ENCODE measurements around the gene DNAAF1. TPM values are rescaled to one million over a fixed set of nuclear protein-coding genes. Genes with fewer than 3 reads are reported as not detected.

DNAAF1 gene
- total RNA-seq, 1 donor from 2014 or later, result under 0.01 TPM

- DNase-seq, result no peak
Observed at GRCh38 chr16:84124257-84125073, 20.6 kb upstream of the DNAAF1 start.

- no peak for DNase-seq
Observed at GRCh38 chr16:84131117-84131516, 14.0 kb upstream of the DNAAF1 start.

DNA sequence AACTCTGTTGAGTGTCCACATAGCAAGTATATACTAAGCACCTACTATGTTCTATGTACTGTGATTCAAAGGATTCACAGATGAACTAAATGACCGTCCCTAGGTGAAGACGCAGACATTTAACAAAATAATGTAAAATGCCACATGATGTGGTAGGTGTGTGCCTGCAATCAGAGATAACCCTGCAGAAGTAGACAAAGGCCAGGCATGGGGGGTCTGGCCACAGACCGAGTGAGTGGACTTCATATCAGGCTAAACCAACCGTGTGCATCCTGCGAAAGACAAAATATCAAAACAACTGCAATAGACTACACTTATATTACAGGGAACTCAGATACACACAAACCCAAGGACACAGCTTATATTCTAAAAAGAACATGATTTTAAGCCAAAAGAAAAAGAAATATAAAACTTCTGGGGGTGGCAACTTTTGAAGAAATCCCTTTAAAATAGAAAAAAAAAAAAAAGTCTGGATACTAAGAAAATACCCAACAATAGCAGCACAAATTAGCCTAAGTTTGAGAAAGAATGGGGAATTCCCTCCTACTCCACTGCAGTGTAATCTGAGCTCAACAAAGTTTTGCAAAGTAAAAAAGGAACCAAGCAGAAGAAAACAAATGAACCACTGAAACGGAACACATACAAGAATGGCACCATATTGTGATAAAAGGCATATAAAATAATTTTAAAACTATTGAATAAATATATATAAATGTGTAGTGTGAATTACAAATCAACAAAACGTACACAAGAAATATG lies 12.4 kb upstream of the DNAAF1 start:
- no peak for DNase-seq

DNA sequence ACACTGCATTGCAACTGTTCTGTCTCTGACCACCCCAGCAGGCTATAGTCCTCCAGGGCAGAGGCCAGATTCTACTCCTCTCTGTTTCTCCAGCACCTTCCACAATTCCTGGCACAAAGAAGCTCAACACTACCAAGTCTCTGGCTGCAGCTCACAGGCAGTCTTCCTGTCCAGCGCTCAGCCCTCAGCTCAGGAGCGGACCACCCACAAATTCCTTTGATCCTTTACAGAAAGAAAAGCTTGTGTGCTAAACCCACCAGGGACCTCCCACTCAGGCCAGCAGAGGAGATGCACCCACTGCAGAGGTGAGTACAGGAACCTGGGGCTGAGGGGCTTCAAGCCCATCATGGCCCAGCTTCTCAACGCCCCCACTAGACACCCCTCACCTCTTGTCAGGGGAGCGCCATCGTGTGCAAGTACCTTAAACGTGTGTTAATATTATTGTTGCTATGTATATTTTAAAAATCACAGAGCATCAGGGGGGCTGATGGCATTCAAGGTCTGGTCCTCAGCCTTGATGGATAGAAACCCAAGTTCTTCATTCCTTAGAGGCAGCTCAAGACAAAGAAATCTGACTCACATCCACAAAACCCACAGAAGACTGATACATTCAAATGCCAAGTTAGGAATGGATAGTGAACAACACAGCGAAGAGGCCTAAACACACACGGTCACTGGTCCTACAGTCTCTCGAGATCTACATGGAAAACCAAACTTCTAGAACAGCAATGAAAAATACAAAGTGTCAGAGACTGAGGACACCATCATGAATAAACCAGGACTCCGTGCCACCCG lies 8.6 kb upstream of the DNAAF1 start:
- no peak for DNase-seq

GRCh38 chr16:84137287-84137686 lies 7.8 kb upstream of the DNAAF1 start:
- DNase-seq, result no peak

- no peak for DNase-seq
Observed at GRCh38 chr16:84137769-84138357, 7.2 kb upstream of the DNAAF1 start.

DNA sequence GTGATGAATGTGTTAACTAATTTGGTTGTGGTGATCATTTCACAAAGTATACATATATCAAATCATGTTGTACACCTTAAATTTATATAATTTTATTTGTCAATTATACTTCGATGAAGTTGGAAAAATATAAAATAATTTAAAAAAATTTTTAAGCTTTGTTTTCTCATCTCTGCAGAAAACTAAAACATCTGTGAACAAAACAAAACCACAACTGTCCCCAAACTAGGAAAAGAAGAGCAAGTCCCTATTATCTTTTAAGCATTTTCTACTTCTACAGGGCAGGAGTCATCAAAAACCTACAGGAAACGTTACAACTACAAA lies 6.6 kb upstream of the DNAAF1 start:
- no peak for DNase-seq

DNA sequence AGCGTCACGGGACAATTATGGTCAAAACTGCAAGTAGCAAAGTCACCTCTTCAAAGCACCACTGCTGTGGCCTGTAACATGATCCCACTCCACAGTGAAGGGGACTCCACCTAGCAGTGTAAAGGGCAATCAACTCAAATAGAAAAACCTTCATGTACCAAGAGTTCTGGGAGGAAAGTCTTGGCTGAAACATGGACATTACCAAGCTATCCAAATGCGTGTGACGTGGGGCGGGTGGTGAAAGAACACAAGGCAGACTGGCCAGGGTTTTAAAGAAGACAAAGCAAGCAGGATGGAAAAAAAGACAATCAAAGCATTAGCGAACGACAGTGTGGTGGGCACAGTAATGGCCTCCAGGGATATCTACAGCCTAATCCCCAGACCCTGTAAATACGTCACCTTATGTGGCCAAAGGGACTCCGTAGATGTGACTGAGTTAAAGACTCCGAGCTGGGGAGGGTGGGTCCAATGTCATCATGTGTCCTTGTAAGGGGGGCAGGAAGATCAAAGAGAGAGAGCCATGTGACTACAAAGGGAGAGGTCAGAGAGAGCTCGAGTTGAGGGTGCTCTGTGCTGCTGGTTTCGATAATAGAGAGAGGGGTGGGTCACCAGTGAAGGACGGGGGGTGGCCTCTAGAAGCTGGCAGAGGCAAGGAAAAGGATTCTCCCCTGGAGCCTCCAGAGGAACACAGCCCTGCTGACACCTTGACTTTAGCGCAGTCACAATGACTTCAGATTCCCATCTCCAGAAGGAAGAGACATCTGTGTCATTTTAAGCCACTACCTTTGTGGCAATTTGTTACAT lies 6.1 kb upstream of the DNAAF1 start:
- DNase-seq, result peak; percentile 52

DNA sequence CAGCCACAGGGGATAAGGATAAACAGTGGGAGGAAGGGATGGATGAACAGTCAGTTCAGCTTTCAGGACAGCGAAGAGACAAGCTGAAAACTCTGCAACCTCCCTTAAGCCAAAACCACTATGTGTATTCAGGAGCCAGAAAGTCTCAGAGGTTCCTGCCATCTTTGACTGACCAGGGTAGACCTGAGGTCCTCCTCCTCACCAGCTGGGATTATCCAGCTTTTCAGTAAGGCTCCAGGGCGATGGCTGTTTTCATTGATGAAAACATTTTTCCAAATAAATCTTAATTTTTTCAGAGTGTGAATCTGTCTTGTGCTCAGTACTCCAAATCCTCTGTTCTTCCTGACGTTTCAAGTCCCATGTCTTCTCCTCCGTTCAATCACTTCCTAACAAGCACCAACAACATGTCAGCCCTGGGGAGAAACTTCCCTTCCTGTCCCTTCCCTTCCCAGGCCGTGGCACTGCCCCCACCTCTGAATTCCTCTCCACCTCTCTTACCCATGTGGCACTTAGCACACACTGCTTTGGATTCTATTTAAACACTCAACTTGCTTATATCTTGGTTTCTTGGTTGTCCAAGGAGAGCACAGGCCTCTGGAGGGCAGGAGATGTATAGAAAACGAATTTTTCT lies 5.4 kb upstream of the DNAAF1 start:
- DNase-seq, result no peak

DNA sequence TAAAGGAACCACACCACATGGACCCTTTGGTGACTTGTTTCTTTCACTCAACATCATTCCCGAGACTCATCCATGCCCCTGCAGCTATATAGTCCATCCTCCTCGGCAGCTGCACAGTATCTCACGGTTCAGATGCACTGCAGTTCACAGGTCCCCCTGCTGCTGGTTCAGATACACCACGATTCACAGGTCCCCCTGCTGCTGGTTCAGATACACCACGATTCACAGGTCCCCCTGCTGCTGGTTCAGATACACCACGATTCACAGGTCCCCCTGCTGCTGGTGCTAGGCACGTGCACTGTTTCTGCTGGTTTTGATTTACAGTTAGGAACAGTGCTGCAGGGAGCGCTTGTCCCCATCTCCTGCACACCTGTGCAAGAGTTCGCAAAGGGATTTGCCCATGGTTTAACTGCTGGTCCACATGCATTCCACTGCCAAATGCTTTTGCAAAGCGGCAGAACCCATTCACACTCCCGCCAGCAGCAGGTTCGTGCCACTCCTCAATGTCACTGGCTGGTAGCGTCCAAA lies 3.9 kb upstream of the DNAAF1 start:
- DNase-seq, result peak; percentile 14

- no peak for DNase-seq
Observed at GRCh38 chr16:84143081-84143480, 2.0 kb upstream of the DNAAF1 start.

DNA sequence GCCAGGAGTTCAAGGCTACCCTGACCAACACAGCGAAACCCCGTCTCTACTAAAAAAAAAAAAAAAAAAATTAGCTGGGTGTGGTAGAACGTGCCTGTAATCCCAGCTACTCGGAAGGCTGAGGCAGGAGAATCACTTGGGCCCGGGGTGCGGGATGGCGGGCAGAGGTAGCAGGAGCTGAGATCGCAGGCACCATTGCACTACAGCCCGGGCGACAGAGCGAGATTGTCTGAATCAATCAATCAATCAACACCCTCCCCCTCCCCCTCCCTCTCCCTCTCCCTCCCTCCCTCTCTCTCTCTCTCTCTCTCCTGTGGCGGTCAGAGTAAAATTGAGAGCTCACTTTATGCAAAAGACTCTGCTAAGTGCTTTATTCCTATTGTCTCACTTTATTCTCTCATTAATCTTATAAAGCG lies 1.3 kb upstream of the DNAAF1 start:
- peak; percentile 20 for DNase-seq

DNA sequence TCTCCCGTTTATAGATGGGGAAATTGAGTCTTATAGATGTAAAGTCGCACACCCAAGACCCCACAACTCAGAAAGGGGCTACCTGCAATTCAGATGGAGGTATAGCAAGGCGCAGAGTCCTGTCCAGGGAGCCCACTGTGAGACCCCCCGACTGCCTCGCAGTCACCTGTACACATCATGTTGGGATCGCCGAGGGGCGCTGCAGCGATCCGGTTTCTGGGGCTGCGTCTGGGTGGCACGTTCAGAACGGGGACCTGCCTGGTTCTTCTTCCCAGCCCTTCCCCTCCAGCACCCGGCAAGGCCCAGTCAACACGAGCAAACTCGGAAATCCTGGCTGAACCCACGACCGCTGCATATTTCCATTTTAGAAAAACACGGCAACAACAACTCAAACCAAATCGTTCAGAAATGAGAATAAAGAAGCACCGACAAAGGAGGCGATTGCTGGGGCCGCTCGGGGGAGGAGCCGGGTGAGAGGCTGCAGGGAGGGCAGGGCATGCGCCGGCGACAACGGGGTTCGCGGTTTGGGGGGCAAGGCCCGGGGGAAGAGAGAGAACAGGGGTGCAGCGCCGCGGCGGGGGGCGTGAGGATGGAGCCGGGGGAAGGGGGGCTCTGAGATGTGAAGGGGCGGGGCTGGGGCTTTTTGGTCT lies 774 bp upstream of the DNAAF1 start:
- peak; percentile 49 for DNase-seq

GRCh38 chr16:84150926-84151325 lies 5.8 kb downstream of the DNAAF1 start:
- no peak for DNase-seq

GRCh38 chr16:84153660-84154214 lies 8.6 kb downstream of the DNAAF1 start:
- DNase-seq, result no peak

DNA sequence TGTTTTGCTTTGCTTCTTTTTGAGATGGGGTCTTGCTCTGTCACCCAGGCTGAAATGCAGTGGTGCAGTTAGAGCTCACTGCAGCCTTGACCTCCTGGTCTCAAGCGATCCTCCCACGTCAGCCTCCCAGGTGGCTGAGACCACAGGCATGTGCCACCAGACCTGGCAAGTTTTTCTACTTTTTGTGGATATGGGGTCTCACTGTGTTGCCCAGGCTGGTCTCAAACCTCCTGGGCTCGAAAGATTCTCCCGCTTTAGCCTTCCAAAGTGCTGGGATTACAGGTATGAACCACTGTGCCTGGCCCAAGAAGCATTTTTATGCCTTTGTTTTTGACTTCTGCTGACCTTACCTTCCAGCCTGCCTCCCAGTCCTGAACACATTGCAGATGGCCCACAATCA lies 10.1 kb downstream of the DNAAF1 start:
- no peak for DNase-seq

DNA sequence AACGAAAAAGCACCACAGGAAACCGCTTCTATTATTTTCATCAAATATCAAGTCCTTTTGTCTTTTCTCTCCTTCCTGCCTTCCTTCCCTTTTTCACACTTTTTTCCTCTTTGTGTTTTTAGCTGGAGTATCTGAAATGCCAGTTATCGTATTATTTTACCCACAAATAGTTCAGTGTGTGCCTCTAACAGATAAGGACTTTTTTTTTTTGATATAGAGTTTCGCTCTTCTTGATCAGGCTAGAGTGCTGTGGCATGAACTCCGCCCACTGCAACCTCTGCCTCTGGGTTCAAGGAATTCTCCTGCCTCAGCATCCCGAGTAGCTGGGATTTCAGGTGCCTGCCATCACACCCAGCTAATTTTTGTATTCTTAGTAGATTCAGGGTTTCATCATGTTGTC lies 10.7 kb downstream of the DNAAF1 start:
- DNase-seq, result no peak

GRCh38 chr16:84156342-84156784 lies 11.3 kb downstream of the DNAAF1 start:
- DNase-seq, result no peak

DNA sequence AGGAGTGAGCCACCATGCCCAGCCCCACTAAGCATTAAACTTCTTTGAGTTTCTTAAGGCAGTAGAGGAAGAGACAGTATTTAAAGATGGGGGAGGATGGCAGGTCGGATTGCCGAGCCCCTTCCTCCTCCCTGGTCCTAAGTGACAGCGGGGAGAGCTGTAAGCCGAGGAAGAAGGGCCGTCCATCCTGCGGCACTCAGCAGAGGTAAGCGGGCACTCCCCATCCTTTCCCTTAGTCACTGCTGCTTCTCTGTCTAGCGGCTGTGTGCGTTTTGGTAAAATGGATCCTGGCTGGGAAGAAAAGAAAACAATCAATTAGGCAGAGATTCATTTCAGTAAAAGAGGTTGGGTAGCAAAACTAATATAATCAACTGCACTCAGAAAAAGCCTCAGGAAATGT lies 13.9 kb downstream of the DNAAF1 start:
- DNase-seq, result no peak

DNA sequence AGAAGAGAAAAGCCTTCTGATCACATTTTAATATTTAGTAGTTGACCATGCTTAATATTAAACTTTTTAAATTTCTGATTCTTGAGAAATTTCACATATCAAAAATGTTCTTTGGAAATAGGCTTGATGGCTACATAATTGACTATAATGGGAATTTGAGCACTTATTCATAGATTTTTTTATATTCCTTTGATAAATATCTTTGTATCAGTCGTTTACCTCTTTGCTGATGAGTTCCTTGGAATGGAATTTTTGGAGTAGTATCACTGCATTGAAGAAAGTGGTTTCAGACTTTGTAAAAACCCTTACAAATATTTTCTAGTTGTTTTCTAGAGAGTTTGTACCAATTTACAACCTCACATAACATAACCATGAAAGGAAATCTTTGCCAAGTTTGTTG lies 14.7 kb downstream of the DNAAF1 start:
- no peak for DNase-seq

Data from dermis blood vessel endothelial cell (primary cell).